H1 (cell line): ENCODE measurements around the gene ZNF747.
"Not testable (repeated sequence)": the region's sequence is repeated elsewhere in the genome, so short reads cannot be mapped to it uniquely, and the experiment has no call there.

Experiments
- BACH1 ChIP-seq: IDR thresholded peaks from 2 replicates; pipeline ENCODE4 v1.6.1; 2012; ENCODE audit warnings: low read length, improper control_type of control experiment
- BCL11A ChIP-seq, 2 experiments: IDR thresholded peaks; one replicate each; pipeline ENCODE4 v1.6.1; 2011; ENCODE audit warnings: low read depth in 2 of 2, low read length in 2 of 2, mild to moderate bottlenecking in 2 of 2
- CBX5 ChIP-seq: fragments of 300-800, 300-1000 bp; sonication (generic); IDR thresholded peaks from 2 replicates; pipeline ENCODE4 v1.7.1; 2016; ENCODE audit warnings: antibody characterized with exemption, low read length, low read depth
- CREB1 ChIP-seq: IDR thresholded peaks from 2 replicates; pipeline ENCODE4 v1.6.1; 2012; ENCODE audit warnings: inconsistent platforms
- CTBP2 ChIP-seq: IDR thresholded peaks from 2 replicates; pipeline ENCODE4 v1.7.0; 2011; ENCODE audit warnings: borderline replicate concordance, mild to moderate bottlenecking, moderate library complexity, mixed read lengths, low read length; ENCODE audit not compliant: insufficient read depth, insufficient read length
- EGR1 ChIP-seq: IDR thresholded peaks from 2 replicates; pipeline ENCODE4 v1.6.1; 2011; ENCODE audit warnings: low read depth, low read length, borderline replicate concordance
- EP300 ChIP-seq, 2 experiments: IDR thresholded peaks; 1 replicate in 1 of 2; 2 replicates in 1 of 2; pipeline ENCODE4 v1.6.1; 2011 to 2012; ENCODE audit warnings: low read depth in 2 of 2, low read length in 2 of 2, mild to moderate bottlenecking in 2 of 2, borderline replicate concordance in 1 of 2, inconsistent platforms in 1 of 2, moderate library complexity in 1 of 2
- NRF1 ChIP-seq: IDR thresholded peaks from 2 replicates; pipeline ENCODE4 v1.6.1; 2011; ENCODE audit warnings: mild to moderate bottlenecking, low read depth, low read length, improper control_type of control experiment
- POLR2A ChIP-seq, 2 experiments: IDR thresholded peaks; 1 replicate in 1 of 2; 2 replicates in 1 of 2; pipeline ENCODE4 v1.6.1; 2011; ENCODE audit warnings: low read depth in 2 of 2, low read length in 2 of 2, mild to moderate bottlenecking in 2 of 2; ENCODE audit errors: control extremely low read depth in 1 of 2
- SRF ChIP-seq: IDR thresholded peaks from 2 replicates; pipeline ENCODE4 v1.6.1; 2011; ENCODE audit warnings: mild to moderate bottlenecking, low read depth, low read length, moderate library complexity
- TAF1 ChIP-seq: IDR thresholded peaks from 2 replicates; pipeline ENCODE4 v1.6.1; 2011; ENCODE audit warnings: mild to moderate bottlenecking, low read depth, low read length
- TEAD4 ChIP-seq: IDR thresholded peaks from 2 replicates; pipeline ENCODE4 v1.6.1; 2012; ENCODE audit warnings: low read depth, low read length, inconsistent platforms, mixed read lengths
- TF ChIP-seq, protein P1 (sequence below), 3 experiments: IDR thresholded peaks; 1 replicate in 2 of 3; 2 replicates in 1 of 3; pipeline versions ENCODE4 v1.5.1 to v1.6.1; 2011; ENCODE audit warnings: low read length in 3 of 3, mild to moderate bottlenecking in 3 of 3, inconsistent platforms in 2 of 3, low read depth in 1 of 3, moderate library complexity in 1 of 3; ENCODE audit not compliant: insufficient read depth in 1 of 3; ENCODE audit errors: control extremely low read depth in 1 of 3
- TF ChIP-seq, protein P2 (sequence below): IDR thresholded peaks from 2 replicates; pipeline ENCODE4 v1.6.1; 2011; ENCODE audit warnings: low read length, improper control_type of control experiment

DNA sequence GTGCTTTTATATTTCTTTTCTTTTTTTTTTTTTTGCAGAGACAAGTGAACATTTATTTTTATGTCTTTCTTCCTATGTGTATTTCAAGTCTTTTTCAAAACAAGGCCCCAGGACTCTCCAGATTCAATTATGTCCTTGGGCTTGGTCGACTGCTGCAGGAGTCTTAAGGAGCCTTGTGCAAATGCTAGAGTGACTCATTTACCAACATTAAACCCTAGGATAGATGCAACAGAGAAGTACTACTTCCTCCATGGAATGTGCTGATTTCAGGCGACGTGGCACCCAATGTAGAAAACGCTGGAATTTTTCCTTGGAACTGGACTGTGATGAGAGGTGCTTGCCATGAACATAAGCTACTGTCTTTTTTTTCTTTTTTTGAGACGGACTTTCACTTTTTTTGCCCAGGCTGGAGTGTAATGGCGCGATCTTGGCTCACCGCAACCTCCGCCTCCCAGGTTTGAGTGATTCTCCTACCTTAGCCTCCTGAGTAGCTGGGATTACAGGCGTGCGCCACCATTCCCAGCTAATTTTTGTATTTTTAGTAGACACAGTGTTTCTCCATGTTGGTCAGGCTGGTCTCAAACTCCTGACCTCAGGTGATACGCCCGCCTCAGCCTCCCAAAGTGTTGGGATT, 1.9 kb upstream of the ZNF747 start:
- not testable (repeated sequence) for TF ChIP-seq CREB1; CBX5; EGR1; CTBP2; NRF1; EP300 (IDR thresholded peaks at IDR 0.05; ENCODE audit: borderline replicate concordance in 1 of 2, low read depth in 2 of 2, low read length in 2 of 2); TAF1; POLR2A (IDR thresholded peaks at IDR 0.05; ENCODE audit: control extremely low read depth in 1 of 2, low read depth in 2 of 2, low read length in 2 of 2); BCL11A (IDR thresholded peaks at IDR 0.05; ENCODE audit: low read depth in 2 of 2, low read length in 2 of 2); TEAD4; BACH1; SRF
- TF ChIP-seq, protein P1, sequence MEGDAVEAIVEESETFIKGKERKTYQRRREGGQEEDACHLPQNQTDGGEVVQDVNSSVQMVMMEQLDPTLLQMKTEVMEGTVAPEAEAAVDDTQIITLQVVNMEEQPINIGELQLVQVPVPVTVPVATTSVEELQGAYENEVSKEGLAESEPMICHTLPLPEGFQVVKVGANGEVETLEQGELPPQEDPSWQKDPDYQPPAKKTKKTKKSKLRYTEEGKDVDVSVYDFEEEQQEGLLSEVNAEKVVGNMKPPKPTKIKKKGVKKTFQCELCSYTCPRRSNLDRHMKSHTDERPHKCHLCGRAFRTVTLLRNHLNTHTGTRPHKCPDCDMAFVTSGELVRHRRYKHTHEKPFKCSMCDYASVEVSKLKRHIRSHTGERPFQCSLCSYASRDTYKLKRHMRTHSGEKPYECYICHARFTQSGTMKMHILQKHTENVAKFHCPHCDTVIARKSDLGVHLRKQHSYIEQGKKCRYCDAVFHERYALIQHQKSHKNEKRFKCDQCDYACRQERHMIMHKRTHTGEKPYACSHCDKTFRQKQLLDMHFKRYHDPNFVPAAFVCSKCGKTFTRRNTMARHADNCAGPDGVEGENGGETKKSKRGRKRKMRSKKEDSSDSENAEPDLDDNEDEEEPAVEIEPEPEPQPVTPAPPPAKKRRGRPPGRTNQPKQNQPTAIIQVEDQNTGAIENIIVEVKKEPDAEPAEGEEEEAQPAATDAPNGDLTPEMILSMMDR (IDR thresholded peaks at IDR 0.05; ENCODE audit: control extremely low read depth in 1 of 3, insufficient read depth in 1 of 3, low read depth in 1 of 3, low read length in 3 of 3), result not testable (repeated sequence)
- TF ChIP-seq, protein P2, sequence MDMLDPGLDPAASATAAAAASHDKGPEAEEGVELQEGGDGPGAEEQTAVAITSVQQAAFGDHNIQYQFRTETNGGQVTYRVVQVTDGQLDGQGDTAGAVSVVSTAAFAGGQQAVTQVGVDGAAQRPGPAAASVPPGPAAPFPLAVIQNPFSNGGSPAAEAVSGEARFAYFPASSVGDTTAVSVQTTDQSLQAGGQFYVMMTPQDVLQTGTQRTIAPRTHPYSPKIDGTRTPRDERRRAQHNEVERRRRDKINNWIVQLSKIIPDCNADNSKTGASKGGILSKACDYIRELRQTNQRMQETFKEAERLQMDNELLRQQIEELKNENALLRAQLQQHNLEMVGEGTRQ, result not testable (repeated sequence)
